SK-N-SH (cell line): Measurements from ENCODE around the gene LRRC59. TPM values are rescaled to one million over a fixed set of nuclear protein-coding genes. Genes with fewer than 3 reads are reported as not detected.
"Not testable (repeated sequence)": the region's sequence is repeated elsewhere in the genome, so short reads cannot be mapped to it uniquely, and the experiment has no call there.

ENCODE experiments used
- CTCF ChIA-PET: fragments of 300-600, 350-600 bp; formaldehyde crosslinking; extraction: SDS; loops from one replicate; lab custom pipeline; 2021; lab: Yijun Ruan, JAX
- POLR2A ChIA-PET: fragments of 350-600 bp; sonication (Branson Sonifier 250); formaldehyde crosslinking; extraction: SDS; loops from one replicate; lab custom pipeline; 2020; ENCODE audit warnings: antibody characterized with exemption, inconsistent platforms; lab: Yijun Ruan, JAX
- DNase-seq: peaks from one replicate; pipeline ENCODE4 v3.0.0; 2012
- H2AFZ ChIP-seq: fragments of 200-600 bp; sonication (generic); 2 replicates; pipeline ENCODE4 v1.8.1; 2016; ENCODE audit warnings: antibody characterized with exemption, mild to moderate bottlenecking, low read depth
- H3F3A ChIP-seq: fragments of 200-600 bp; sonication (generic); replicated peaks from 2 replicates; pipeline ENCODE3; 2016; ENCODE audit warnings: antibody characterized with exemption, mild to moderate bottlenecking; ENCODE audit not compliant: insufficient read depth
- H3K27ac ChIP-seq, 2 experiments: fragments of 200-500 bp in 1 of 2; fragments of 200-600 bp in 1 of 2; sonication (Bioruptor generic) in 1 of 2; sonication (generic), shearing (Covaris generic) in 1 of 2; 2 replicates each; pipeline versions ENCODE4 v1.5.1 to v1.6.1; 2014 to 2016; ENCODE audit warnings: low read depth in 2 of 2, inconsistent platforms in 1 of 2, low read length in 1 of 2, mild to moderate bottlenecking in 1 of 2, mixed read lengths in 1 of 2
- H3K27me3 ChIP-seq: fragments of 200-600 bp; sonication (generic), shearing (Covaris generic); 2 replicates; pipeline ENCODE4 v1.6.1; 2016; ENCODE audit warnings: mixed run types; ENCODE audit not compliant: insufficient read depth
- H3K36me3 ChIP-seq, 2 experiments: fragments of 200-500 bp in 1 of 2; fragments of 200-600 bp in 1 of 2; sonication (Bioruptor generic) in 1 of 2; sonication (generic) in 1 of 2; replicated peaks in 1 of 2; 2 replicates each; pipeline versions ENCODE3 to v1.5.1; 2014 to 2016; ENCODE audit warnings: low read length in 1 of 2, mild to moderate bottlenecking in 1 of 2; ENCODE audit not compliant: insufficient read depth in 2 of 2, control insufficient read depth in 1 of 2
- H3K4me1 ChIP-seq, 2 experiments: fragments of 200-500 bp in 1 of 2; fragments of 200-600 bp in 1 of 2; sonication (Bioruptor generic) in 1 of 2; sonication (generic), shearing (Covaris generic) in 1 of 2; 2 replicates each; pipeline versions ENCODE4 v1.5.1 to v1.6.1; 2014 to 2016; ENCODE audit warnings: low read depth in 1 of 2, low read length in 1 of 2, mixed run types in 1 of 2; ENCODE audit not compliant: insufficient read depth in 2 of 2, control insufficient read depth in 1 of 2
- H3K4me2 ChIP-seq: fragments of 200-600 bp; sonication (generic), shearing (Covaris generic); 2 replicates; pipeline ENCODE4 v1.6.1; 2017; ENCODE audit warnings: mixed run types
- H3K4me3 ChIP-seq, 2 experiments: fragments of 200-500 bp in 1 of 2; fragments of 200-600 bp in 1 of 2; sonication (Bioruptor generic) in 1 of 2; sonication (generic), shearing (Covaris generic) in 1 of 2; 2 replicates each; pipeline versions ENCODE4 v1.5.1 to v1.8.1; 2014 to 2016; ENCODE audit warnings: low read depth in 2 of 2, inconsistent platforms in 1 of 2, low read length in 1 of 2, mild to moderate bottlenecking in 1 of 2, mixed read lengths in 1 of 2, moderate library complexity in 1 of 2
- H3K79me2 ChIP-seq: fragments of 200-600 bp; sonication (generic); 2 replicates; pipeline ENCODE4 v1.8.1; 2017; ENCODE audit warnings: mild to moderate bottlenecking; ENCODE audit not compliant: insufficient read depth
- H3K9ac ChIP-seq: fragments of 200-600 bp; sonication (generic); 2 replicates; pipeline ENCODE4 v1.6.1; 2017; ENCODE audit warnings: mixed run types
- H3K9me2 ChIP-seq: fragments of 200-600 bp; sonication (generic); 2 replicates; pipeline ENCODE4 v1.6.1; 2017; ENCODE audit warnings: mixed run types
- H3K9me3 ChIP-seq: fragments of 200-600 bp; sonication (generic); 2 replicates; pipeline ENCODE4 v1.6.1; 2017; ENCODE audit warnings: mixed run types, mild to moderate bottlenecking, moderate library complexity
- H4K20me1 ChIP-seq: fragments of 200-600 bp; sonication (generic); 2 replicates; pipeline ENCODE4 v1.6.1; 2017; ENCODE audit warnings: mild to moderate bottlenecking, mixed run types; ENCODE audit not compliant: insufficient read depth
- EP300 ChIP-seq, 2 experiments: IDR thresholded peaks; 2 replicates each; pipeline versions ENCODE4 v1.4.0 to v1.6.1; 2012; ENCODE audit warnings: borderline replicate concordance in 1 of 2, low read depth in 1 of 2, low read length in 1 of 2
- EZH2phosphoT487 ChIP-seq: fragments of 200-600 bp; sonication (generic); IDR thresholded peaks from 2 replicates; pipeline ENCODE4 v1.6.1; 2017; ENCODE audit warnings: low read depth, mixed run types, mild to moderate bottlenecking, antibody characterized with exemption, moderate library complexity, borderline replicate concordance
- FOSL2 ChIP-seq: IDR thresholded peaks from 2 replicates; pipeline ENCODE4 v1.4.0; 2012; ENCODE audit warnings: low read depth, mild to moderate bottlenecking, moderate library complexity, borderline replicate concordance
- FOXJ3 ChIP-seq: sonication (generic); formaldehyde crosslinking; IDR thresholded peaks from 2 replicates; pipeline ENCODE4 v1.5.1; 2020; ENCODE audit warnings: mild to moderate bottlenecking, missing genetic modification reagents
- JUND ChIP-seq: IDR thresholded peaks from 2 replicates; pipeline ENCODE4 v1.4.0; 2012
- MAX ChIP-seq: IDR thresholded peaks from 2 replicates; pipeline ENCODE4 v1.4.0; 2012; ENCODE audit warnings: low read depth
- NFIC ChIP-seq: IDR thresholded peaks from 2 replicates; pipeline ENCODE4 v1.4.0; 2012; ENCODE audit warnings: borderline replicate concordance
- NRF1 ChIP-seq: IDR thresholded peaks from 2 replicates; pipeline ENCODE4 v1.6.1; 2012; ENCODE audit warnings: low read depth, mild to moderate bottlenecking, low read length
- PBX3 ChIP-seq: IDR thresholded peaks from 2 replicates; pipeline ENCODE4; 2012
- RXRA ChIP-seq: IDR thresholded peaks from 2 replicates; pipeline ENCODE4 v1.4.0; 2012; ENCODE audit warnings: low read depth, mild to moderate bottlenecking, borderline replicate concordance
- TAF1 ChIP-seq: IDR thresholded peaks from 2 replicates; pipeline ENCODE4 v1.6.1; 2012; ENCODE audit warnings: low read depth, mild to moderate bottlenecking, low read length, moderate library complexity, borderline replicate concordance
- WGBS: methylation state at CpG from one replicate; pipeline ENCODE4 v1.1.6; 2017; ENCODE audit warnings: low lambda C conversion rate; 5-methylcytosine and 5-hydroxymethylcytosine counted together
- polyA plus RNA-seq, 3 experiments: library from polyadenylated mRNA; depleted of rRNA; stranded (reverse); fragments of >200 nt; gene quantifications; 2 replicates each; pipeline ENCODE4 v1.2.3, GENCODE V29; 2012
- TF ChIP-seq, protein P1 (sequence below): fragments of 150-350 bp; IDR thresholded peaks from 2 replicates; pipeline ENCODE4 v1.6.1; 2016; ENCODE audit warnings: mild to moderate bottlenecking, low read depth, low read length
- TF ChIP-seq, protein P2 (sequence below): IDR thresholded peaks from 2 replicates; pipeline ENCODE4 v1.4.0; 2012; ENCODE audit warnings: low read depth, borderline replicate concordance
- TF ChIP-seq, protein P3 (sequence below): fragments of 150-350 bp; IDR thresholded peaks from 2 replicates; pipeline ENCODE4 v1.6.1; 2017; ENCODE audit warnings: antibody characterized with exemption, low read length, low read depth, borderline replicate concordance

LRRC59 gene
- polyA plus RNA-seq, 1 of the 3 experiments (the other 2 are of a cell fraction) = 137 TPM

DNA sequence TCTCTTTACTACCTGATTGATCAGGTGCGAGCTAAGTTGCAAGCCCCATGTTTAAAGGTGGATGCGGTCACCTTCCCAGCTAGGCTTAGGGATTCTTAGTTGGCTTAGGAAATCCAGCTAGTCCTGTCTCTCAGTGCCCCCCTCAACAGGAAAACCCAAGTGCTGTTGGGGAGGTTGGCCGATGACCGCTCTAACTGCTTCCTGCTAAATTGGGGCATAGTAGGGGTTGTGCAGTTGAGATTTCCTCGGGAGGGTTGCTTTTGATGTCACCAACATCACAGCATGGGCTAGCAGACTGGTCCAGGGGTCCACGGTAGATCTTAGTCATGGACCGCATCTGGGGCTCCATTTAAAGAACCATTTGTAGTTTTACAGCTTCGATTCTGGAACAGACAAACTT is 2.3 kb upstream of the LRRC59 start:
- POLR2A ChIA-PET = not testable (repeated sequence)
- WGBS = 84% methylated on average over 8 of the region's 8 CpGs

DNA sequence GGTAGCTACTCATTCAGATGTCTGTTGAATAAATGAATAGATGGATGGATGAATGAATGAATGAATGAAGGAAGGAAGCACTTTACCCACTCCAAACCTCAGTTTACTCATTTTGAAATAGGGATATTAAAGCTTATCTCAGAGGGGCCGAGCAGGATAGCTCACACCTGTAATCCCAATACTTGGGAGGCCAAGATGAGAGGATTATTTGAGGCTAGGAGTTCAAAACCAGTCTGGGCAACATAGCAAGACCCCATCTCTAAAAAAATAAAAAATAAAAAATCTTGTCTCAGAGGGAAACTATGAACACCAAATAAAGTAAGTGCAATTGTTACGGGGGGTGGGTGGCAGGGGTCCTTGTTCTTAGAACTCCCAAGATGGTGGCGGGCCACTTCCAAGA is 1.3 kb upstream of the LRRC59 start:
- DNase-seq, H3K9ac ChIP-seq, H3K9me2 ChIP-seq, H3F3A ChIP-seq, H3K4me2 ChIP-seq, H3K9me3 ChIP-seq, H3K27ac ChIP-seq, H3K4me3 ChIP-seq, H2AFZ ChIP-seq: not testable (repeated sequence)
- H3K79me2 ChIP-seq = peaks cover 37% of the 10 kb centered on the region
- peaks cover 10% of the 10 kb centered on the region; the same call in 1 of the 2 replicates for H3K27me3 ChIP-seq
- 89% methylated on average over 3 of the region's 3 CpGs for WGBS
- H3K4me1 ChIP-seq = peaks cover 10 to 23% of the 10 kb centered on the region in 2 experiments
- ChIA-PET POLR2A (interaction anchor here (1.9 to 2.4 kb wide), 2 partner anchors 10 to 18 kb away, joined by 7 to 12 read pairs; no protein-coding TSS in a partner anchor), CTCF (interaction anchor here (1.0 to 4.6 kb wide), 18 partner anchors 11 to 198 kb away, joined by 3 to 80 read pairs (median 20); partner anchors contain the start of genes ACSF2, COL1A1, EME1 and MRPL27)
- H3K36me3 ChIP-seq = peaks cover 16 to 22% of the 10 kb centered on the region in 2 experiments
- peaks cover 26% of the 10 kb centered on the region for H4K20me1 ChIP-seq

More for the DNA sequence above, 2.3 kb upstream of the LRRC59 start:
- not testable (repeated sequence) for H3K27ac ChIP-seq, H3K4me2 ChIP-seq, H3K4me3 ChIP-seq, H3K9ac ChIP-seq, H3K9me2 ChIP-seq, DNase-seq, H3K9me3 ChIP-seq, H3F3A ChIP-seq, H2AFZ ChIP-seq
- H3K79me2 ChIP-seq = peaks cover 28% of the 10 kb centered on the region
- H4K20me1 ChIP-seq = peaks cover 17% of the 10 kb centered on the region
- peaks cover 10 to 23% of the 10 kb centered on the region in 2 experiments for H3K4me1 ChIP-seq
- CTCF ChIA-PET = interaction anchor here (3.6 to 4.4 kb wide), 5 partner anchors 10 to 34 kb away, joined by 23 to 80 read pairs (median 33); partner anchors contain the start of genes EME1 and MRPL27
- peaks cover 19% of the 10 kb centered on the region; the same call in 1 of the 2 replicates for H3K27me3 ChIP-seq
- peaks cover 6 to 13% of the 10 kb centered on the region in 2 experiments for H3K36me3 ChIP-seq

DNA sequence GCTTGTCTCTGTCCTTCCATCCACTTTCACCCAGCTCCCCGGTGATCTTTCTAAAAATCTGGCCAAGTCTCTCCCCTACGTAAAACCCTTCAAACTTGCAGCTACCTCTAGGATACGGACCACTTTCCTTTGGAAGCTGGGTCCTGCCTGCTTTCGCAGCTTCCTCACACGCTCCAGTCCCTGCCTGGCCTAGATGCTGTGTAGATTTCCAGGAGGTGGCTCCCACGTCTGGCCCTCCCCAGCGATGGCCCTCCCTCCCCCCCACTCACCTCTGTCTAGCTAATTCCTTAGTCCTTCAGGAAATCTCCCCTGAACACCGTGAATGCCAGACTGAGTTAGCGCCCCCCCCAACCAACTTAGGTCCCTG is 579 bp upstream of the LRRC59 start:
- peaks cover 23 to 30% of the 10 kb centered on the region in 2 experiments for H3K36me3 ChIP-seq
- peak overlapping the region; percentile 97; the same call in 1 of the 2 replicates for H3K4me2 ChIP-seq
- CTCF ChIA-PET = interaction anchor here (0.6 to 4.6 kb wide), 48 partner anchors 10 to 636 kb away, joined by 3 to 80 read pairs (median 6); partner anchors contain the start of genes ACSF2, COL1A1, EME1 and MRPL27
- TF ChIP-seq RXRA (no peak), EP300 (IDR thresholded peaks at IDR 0.05; ENCODE audit: borderline replicate concordance in 1 of 2, low read depth in 1 of 2, low read length in 1 of 2) (no peak), FOSL2 (no peak), NRF1 (no peak), FOXJ3 (CRISPR knock-in tag) (no peak), PBX3 (no peak), TAF1 (no peak), EZH2phosphoT487 (no peak), MAX (no peak), JUND (no peak), NFIC (no peak)
- TF ChIP-seq, protein P1, sequence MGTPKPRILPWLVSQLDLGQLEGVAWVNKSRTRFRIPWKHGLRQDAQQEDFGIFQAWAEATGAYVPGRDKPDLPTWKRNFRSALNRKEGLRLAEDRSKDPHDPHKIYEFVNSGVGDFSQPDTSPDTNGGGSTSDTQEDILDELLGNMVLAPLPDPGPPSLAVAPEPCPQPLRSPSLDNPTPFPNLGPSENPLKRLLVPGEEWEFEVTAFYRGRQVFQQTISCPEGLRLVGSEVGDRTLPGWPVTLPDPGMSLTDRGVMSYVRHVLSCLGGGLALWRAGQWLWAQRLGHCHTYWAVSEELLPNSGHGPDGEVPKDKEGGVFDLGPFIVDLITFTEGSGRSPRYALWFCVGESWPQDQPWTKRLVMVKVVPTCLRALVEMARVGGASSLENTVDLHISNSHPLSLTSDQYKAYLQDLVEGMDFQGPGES = no peak
- TF ChIP-seq, protein P2, sequence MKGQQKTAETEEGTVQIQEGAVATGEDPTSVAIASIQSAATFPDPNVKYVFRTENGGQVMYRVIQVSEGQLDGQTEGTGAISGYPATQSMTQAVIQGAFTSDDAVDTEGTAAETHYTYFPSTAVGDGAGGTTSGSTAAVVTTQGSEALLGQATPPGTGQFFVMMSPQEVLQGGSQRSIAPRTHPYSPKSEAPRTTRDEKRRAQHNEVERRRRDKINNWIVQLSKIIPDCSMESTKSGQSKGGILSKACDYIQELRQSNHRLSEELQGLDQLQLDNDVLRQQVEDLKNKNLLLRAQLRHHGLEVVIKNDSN = no peak
- TF ChIP-seq, protein P3, sequence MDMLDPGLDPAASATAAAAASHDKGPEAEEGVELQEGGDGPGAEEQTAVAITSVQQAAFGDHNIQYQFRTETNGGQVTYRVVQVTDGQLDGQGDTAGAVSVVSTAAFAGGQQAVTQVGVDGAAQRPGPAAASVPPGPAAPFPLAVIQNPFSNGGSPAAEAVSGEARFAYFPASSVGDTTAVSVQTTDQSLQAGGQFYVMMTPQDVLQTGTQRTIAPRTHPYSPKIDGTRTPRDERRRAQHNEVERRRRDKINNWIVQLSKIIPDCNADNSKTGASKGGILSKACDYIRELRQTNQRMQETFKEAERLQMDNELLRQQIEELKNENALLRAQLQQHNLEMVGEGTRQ = no peak

More for the DNA sequence above, 579 bp upstream of the LRRC59 start:
- 0 out of 2 replicates have a peak overlapping the region, but pooled peaks have one; percentile 99 for H3K9ac ChIP-seq
- WGBS = 44% methylated on average over 9 of the region's 9 CpGs
- H3K9me3 ChIP-seq = no peaks in the 10 kb centered on the region
- no peaks in the 10 kb centered on the region for H3K9me2 ChIP-seq
- peaks cover 10 to 23% of the 10 kb centered on the region in 2 experiments for H3K4me1 ChIP-seq
- no peaks in the 10 kb centered on the region for H3F3A ChIP-seq
- peak overlapping the region; percentile 60; the same call in 1 of the 2 replicates for H2AFZ ChIP-seq
- H3K4me3 ChIP-seq = peak overlapping the region in 1 of 2 experiments; percentile 99; a peak in 2 of 4 replicates
- no peak for DNase-seq
- peak overlapping the region in 1 of 2 experiments; percentile 47; a peak in 1 of 4 replicates for H3K27ac ChIP-seq
- peaks cover 44% of the 10 kb centered on the region for H3K79me2 ChIP-seq
- peaks cover 34% of the 10 kb centered on the region for H4K20me1 ChIP-seq
- POLR2A ChIA-PET = interaction anchor here (0.8 to 2.6 kb wide), 9 partner anchors 9 to 81 kb away, joined by 3 to 12 read pairs (median 4); partner anchors contain the start of gene ACSF2
- peaks cover 5% of the 10 kb centered on the region; the same call in 1 of the 2 replicates for H3K27me3 ChIP-seq
